ENCODE measurements around the gene TTI1. TPM values are rescaled to one million over a fixed set of nuclear protein-coding genes. Genes with fewer than 3 reads are reported as not detected.

TTI1 gene
- polyA plus RNA-seq, 3 donors, result 6.4 to 9.1 (median 8.8) TPM

GRCh38 chr20:37980876-37981275 lies 52.4 kb downstream of the TTI1 start:
- H3K9me3 ChIP-seq (replicated peaks in 1 of 2; ENCODE audit: control insufficient read depth in 1 of 2, insufficient read depth in 1 of 2, low read length in 2 of 2), result no peaks in the 10 kb centered on the region
- intact Hi-C loops (cut with micrococcal nuclease), result no loop called here
- TF ChIP-seq CTCF (IDR thresholded peaks at IDR 0.05), result no peak
- no peaks in the 10 kb centered on the region for H3K4me1 ChIP-seq (ENCODE audit: control insufficient read depth in 1 of 2, insufficient read depth in 2 of 2, low read length in 2 of 2)
- Mint-ChIP-seq H3K27me3 (ENCODE audit: low read depth in 3 of 3) (peaks cover 8 to 14% (median 8%) of the 10 kb centered on the region in 3 donors), H3K4me1 (no peaks in the 10 kb centered on the region), H3K36me3 (peaks cover 29 to 32% of the 10 kb centered on the region in 2 donors), H3K9me3 (peaks cover 0 to 2% (median 0%) of the 10 kb centered on the region in 7 donors), H3K27ac (no peak overlapping the region), H3K4me3 (no peak overlapping the region)
- no peak overlapping the region for H2AFZ ChIP-seq (ENCODE audit: insufficient read depth, low read depth, low read length, poor library complexity, severe bottlenecking)
- H3K4me3 ChIP-seq (replicated peaks in 1 of 3; ENCODE audit: low read depth in 2 of 3, low read length in 3 of 3), result no peak overlapping the region
- DNase-seq, result no peak
- H3K27ac ChIP-seq (ENCODE audit: low read depth in 1 of 2, low read length in 2 of 2), result no peak overlapping the region
- no peaks in the 10 kb centered on the region for H3K79me2 ChIP-seq (ENCODE audit: insufficient read depth, low read length)
- no CpG with 5 or more reads among the region's 6 CpGs for WGBS (ENCODE audit: insufficient coverage)
- no peaks in the 10 kb centered on the region for H4K20me1 ChIP-seq (ENCODE audit: insufficient read depth, low read length)
- no peak overlapping the region for H3K4me2 ChIP-seq (replicated peaks; ENCODE audit: extremely low read depth, low read length, poor library complexity, severe bottlenecking)
- H3K36me3 ChIP-seq (replicated peaks in 1 of 2; ENCODE audit: control insufficient read depth in 1 of 2, insufficient read depth in 2 of 2, low read length in 2 of 2), result peaks cover 11 to 40% of the 10 kb centered on the region in 2 donors
- H3K27me3 ChIP-seq (ENCODE audit: control insufficient read depth in 2 of 2, insufficient read depth in 2 of 2, low read length in 2 of 2), result peaks cover 0 to 2% of the 10 kb centered on the region in 2 donors
- H3K9ac ChIP-seq (ENCODE audit: insufficient read depth, low read length, poor library complexity, severe bottlenecking), result no peak overlapping the region

- Histone ChIP-seq H3K27me3 (ENCODE audit: control insufficient read depth in 2 of 2, insufficient read depth in 2 of 2, low read length in 2 of 2) (peaks cover 0 to 2% of the 10 kb centered on the region in 2 donors), H3K79me2 (ENCODE audit: insufficient read depth, low read length) (no peaks in the 10 kb centered on the region), H3K4me3 (replicated peaks in 1 of 3; ENCODE audit: low read depth in 2 of 3, low read length in 3 of 3) (no peak overlapping the region), H3K27ac (ENCODE audit: low read depth in 1 of 2, low read length in 2 of 2) (no peak overlapping the region), H3K36me3 (replicated peaks in 1 of 2; ENCODE audit: control insufficient read depth in 1 of 2, insufficient read depth in 2 of 2, low read length in 2 of 2) (peaks cover 11 to 35% of the 10 kb centered on the region in 2 donors), H3K9me3 (replicated peaks in 1 of 2; ENCODE audit: control insufficient read depth in 1 of 2, insufficient read depth in 1 of 2, low read length in 2 of 2) (no peaks in the 10 kb centered on the region), H3K4me2 (replicated peaks; ENCODE audit: extremely low read depth, low read length, poor library complexity, severe bottlenecking) (no peak overlapping the region), H4K20me1 (ENCODE audit: insufficient read depth, low read length) (no peaks in the 10 kb centered on the region), H3K9ac (ENCODE audit: insufficient read depth, low read length, poor library complexity, severe bottlenecking) (no peak overlapping the region), H3K4me1 (ENCODE audit: control insufficient read depth in 1 of 2, insufficient read depth in 2 of 2, low read length in 2 of 2) (no peaks in the 10 kb centered on the region), H2AFZ (ENCODE audit: insufficient read depth, low read depth, low read length, poor library complexity, severe bottlenecking) (no peak overlapping the region)
- DNase-seq, result no peak
- H3K4me1 Mint-ChIP-seq, result no peaks in the 10 kb centered on the region
- intact Hi-C loops (cut with micrococcal nuclease), result no loop called here
- H3K4me3 Mint-ChIP-seq, result no peak overlapping the region
- H3K9me3 Mint-ChIP-seq, result peaks cover 0 to 2% (median 0%) of the 10 kb centered on the region in 7 donors
- H3K27ac Mint-ChIP-seq, result no peak overlapping the region
- no peak for TF ChIP-seq CTCF (IDR thresholded peaks at IDR 0.05)
- H3K27me3 Mint-ChIP-seq (ENCODE audit: low read depth in 3 of 3), result peaks cover 8 to 14% (median 8%) of the 10 kb centered on the region in 3 donors
- 96% methylated on average over 7 of the region's 8 CpGs for WGBS (ENCODE audit: insufficient coverage)
- peaks cover 26 to 30% of the 10 kb centered on the region in 2 donors for H3K36me3 Mint-ChIP-seq
Observed at GRCh38 chr20:37980383-37980782, 52.9 kb downstream of the TTI1 start.
